ENCODE measurements around the gene FCN2. TPM values are rescaled to one million over a fixed set of nuclear protein-coding genes. Genes with fewer than 3 reads are reported as not detected.

Gene FCN2
- total RNA-seq (2012; rRNA removed) (not detected in 2 replicates), polyA plus RNA-seq (2012; rRNA removed) (not detected in 2 replicates), Bru-seq, nascent RNA (not detected), BruChase-seq, experiment 1, labeled RNA remaining after a 6-hour chase (not detected), BruChase-seq, experiment 2, labeled RNA remaining after a 2-hour chase (not detected)
- polyA plus RNA-seq (2012; cell fraction: cytosol; rRNA removed), result not detected in 2 replicates
- polyA plus RNA-seq (2012; cell fraction: nucleus; rRNA removed; ENCODE audit: low replicate concordance), result not detected in 2 replicates
- long read RNA-seq, result 0 reads

GRCh38 chr9:134880484-134881312, at the start of gene FCN2:
Gene FCN2 (plus strand): TSS chr9:134880810. CDS start chr9:134880822, 12 bp downstream.
- Histone ChIP-seq H2BK120ac (ENCODE audit: low read depth, low read length) (no peak within 1 kb of the TSS), H3K4me1 (ENCODE audit: control insufficient read depth, insufficient read depth, low read length) (no peaks in the 10 kb centered on the region), H3K79me1 (ENCODE audit: low read depth in 1 of 2, low read length in 2 of 2) (no peaks in the 10 kb centered on the region), H2BK5ac (ENCODE audit: low read depth, low read length, poor library complexity, severe bottlenecking) (no peak within 1 kb of the TSS), H3K9me3 (ENCODE audit: control insufficient read depth, insufficient read depth, low read length) (no peaks in the 10 kb centered on the region), H3K36me3 (ENCODE audit: control insufficient read depth, insufficient read depth, low read length) (no peaks in the 10 kb centered on the region), H2BK15ac (ENCODE audit: low read depth, low read length) (no peak within 1 kb of the TSS), H4K5ac (ENCODE audit: low read depth, low read length) (no peak within 1 kb of the TSS), H3K9ac (ENCODE audit: low read depth, low read length) (no peak within 1 kb of the TSS), H3K27ac (ENCODE audit: insufficient read depth, low read length) (no peak within 1 kb of the TSS), H3K27me3 (ENCODE audit: control insufficient read depth, insufficient read depth, low read length) (peaks cover 42% of the 10 kb centered on the region), H2AFZ (replicated peaks; ENCODE audit: low read length, poor library complexity) (peak within 1 kb of the TSS; percentile 41), H3K4me3 (ENCODE audit: insufficient read depth, low read depth, low read length) (no peak within 1 kb of the TSS), H3K4me2 (ENCODE audit: low read depth, low read length) (no peak within 1 kb of the TSS), H3K14ac (replicated peaks; ENCODE audit: low read depth, low read length) (no peak within 1 kb of the TSS), H3K9me1 (ENCODE audit: insufficient read depth, low read length) (no peaks in the 10 kb centered on the region), H2AK5ac (ENCODE audit: low read depth, low read length) (no peak within 1 kb of the TSS), H4K91ac (ENCODE audit: insufficient read depth, low read depth, low read length) (no peak within 1 kb of the TSS), H4K8ac (ENCODE audit: low read depth in 2 of 2, low read length in 2 of 2) (no peak within 1 kb of the TSS), H4K20me1 (ENCODE audit: insufficient read depth, low read length) (no peaks in the 10 kb centered on the region), H2BK20ac (ENCODE audit: low read depth, low read length) (no peak within 1 kb of the TSS), H3K23ac (ENCODE audit: low read depth, low read length) (no peak within 1 kb of the TSS), H3K18ac (ENCODE audit: low read depth, low read length) (no peak within 1 kb of the TSS), H2AK9ac (replicated peaks; ENCODE audit: low read depth, low read length, poor library complexity) (no peak within 1 kb of the TSS), H3K4ac (ENCODE audit: low read depth, low read length) (no peak within 1 kb of the TSS), H3K56ac (ENCODE audit: extremely low read depth, insufficient read depth, low read length) (no peak within 1 kb of the TSS)
- in situ Hi-C loops (cut with MboI; ENCODE audit: low sequenced_read_pairs), result no loop called here
- intact Hi-C loops (cut with micrococcal nuclease), result no loop called here
- ChIA-PET POLR2A (ENCODE audit: unreplicated experiment) (no interaction called here), CTCF (no interaction called here)
- no TSS peak for BruUV-seq (replicated peaks)
- DNase-seq, result no peak
- no peak for ATAC-seq (ENCODE audit: low read depth)
- 65% methylated on average over 9 of the region's 25 CpGs; no CpG with 5 or more reads in 1 of the 2 experiments for WGBS, 2 experiments (ENCODE audit: extremely low coverage in 2 of 2, insufficient read length in 1 of 2)
- TF ChIP-seq MAZ (IDR thresholded peaks at IDR 0.05; ENCODE audit: borderline replicate concordance, low read depth, low read length) (no peak), ELK1 (IDR thresholded peaks at IDR 0.05; ENCODE audit: borderline replicate concordance, low read depth, low read length) (no peak), RCOR1 (IDR thresholded peaks at IDR 0.05; ENCODE audit: insufficient replicate concordance, low read length) (no peak), RAD21 (IDR thresholded peaks at IDR 0.05; ENCODE audit: low read length) (no peak)
- dilution Hi-C loops (cut with HindIII; ENCODE audit: low sequenced_read_pairs, unreplicated experiment), result no loop called here

All from IMR-90 (cell line).